SH-SY5Y (cell line): ENCODE results near the gene ACER2.

Experiments
- GATA2 ChIP-seq: IDR thresholded peaks from 2 replicates; pipeline ENCODE4 v1.6.1; 2011; ENCODE audit warnings: mild to moderate bottlenecking, low read depth, low read length
- GATA3 ChIP-seq: IDR thresholded peaks from 2 replicates; pipeline ENCODE4 v1.6.1; 2011; ENCODE audit warnings: low read depth, mild to moderate bottlenecking, low read length, moderate library complexity

DNA sequence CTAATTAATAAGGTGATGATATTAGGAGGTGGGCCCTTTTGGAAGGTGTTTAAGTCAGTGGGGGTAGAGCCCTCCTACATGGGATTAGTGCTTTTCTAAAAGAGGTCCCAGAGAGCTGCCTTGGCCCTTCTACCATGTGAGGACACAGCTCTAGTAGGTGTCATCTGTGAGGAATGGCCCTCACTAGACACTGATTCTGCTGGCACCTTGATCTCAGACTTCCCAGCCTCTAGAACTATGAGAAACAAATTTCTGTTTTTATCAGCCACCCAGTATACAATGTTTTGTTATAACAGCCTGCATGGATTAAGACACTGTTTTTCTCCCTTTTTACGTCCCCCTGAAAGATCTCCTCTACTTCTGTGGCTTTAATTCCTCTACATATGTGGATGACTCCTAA is 31.6 kb downstream of the ACER2 start:
- TF ChIP-seq GATA2 (no peak), GATA3 (no peak)
